ENCODE results near the gene LRP3.

LRP3 gene

DNA sequence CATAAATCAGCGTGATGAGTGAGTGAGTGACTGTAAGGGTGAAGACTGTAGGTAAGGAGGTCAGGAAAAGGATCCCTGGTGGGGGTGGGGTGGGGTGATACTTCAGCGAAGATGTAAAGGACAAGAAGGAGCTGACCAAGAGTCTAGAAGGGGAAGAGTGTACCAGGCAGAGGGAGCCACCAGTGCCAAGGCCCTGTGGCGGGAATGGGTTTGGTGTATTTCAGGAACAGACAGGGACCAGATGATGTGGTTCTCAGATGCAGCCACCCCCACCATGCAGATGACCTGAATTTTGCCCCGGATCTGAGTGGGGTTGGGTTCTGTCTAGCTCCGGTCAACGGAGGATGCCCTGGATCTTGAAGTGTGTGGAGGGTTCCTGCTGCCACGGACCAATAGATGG lies 61.7 kb downstream of the LRP3 start:
- no peak for DNase-seq (ENCODE audit: low read depth)

DNA sequence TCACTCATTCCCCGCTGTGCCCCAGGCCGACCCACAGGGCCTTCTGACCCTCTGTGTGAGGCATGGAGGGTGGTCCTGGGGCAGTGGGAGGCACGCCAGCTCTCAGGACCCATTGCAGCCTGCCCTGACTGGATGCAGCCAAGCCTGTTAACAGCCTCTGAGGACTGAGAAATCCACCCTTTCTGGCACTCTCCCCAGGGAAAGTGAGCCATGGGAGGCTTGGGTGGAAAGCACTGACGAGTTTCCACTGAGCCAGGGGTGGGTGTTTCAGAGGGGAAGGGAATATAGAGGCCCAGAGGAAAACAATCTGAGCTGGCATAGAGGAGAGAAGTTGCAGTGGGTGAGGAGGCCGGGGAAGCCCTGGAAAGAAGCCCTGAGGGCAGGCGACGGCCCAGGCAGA lies 62.1 kb downstream of the LRP3 start:
- DNase-seq (ENCODE audit: low read depth), result no peak

DNA sequence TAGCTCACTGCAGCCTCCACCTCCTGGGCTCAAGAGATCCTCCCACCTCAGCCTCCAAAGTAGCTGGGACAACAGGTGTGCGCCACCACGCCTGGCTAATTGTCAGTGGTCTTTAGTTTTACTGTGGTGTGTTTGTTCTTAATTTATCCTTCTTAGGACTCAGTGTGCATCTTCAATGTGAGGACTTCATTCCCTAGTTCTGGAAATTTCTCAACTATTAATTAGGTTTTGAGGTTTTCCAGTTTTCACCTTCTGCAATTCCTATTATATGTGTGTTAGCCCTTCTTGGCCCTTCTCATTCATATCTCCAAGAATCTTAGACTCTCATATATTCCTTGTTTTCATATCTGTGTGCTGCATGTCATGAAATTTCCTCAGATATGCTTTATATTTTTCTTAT lies 63.7 kb downstream of the LRP3 start:
- no peak for DNase-seq (ENCODE audit: low read depth)
